H9 (cell line): ENCODE data around the gene ZFTA. TPM values are rescaled to one million over a fixed set of nuclear protein-coding genes. Genes with fewer than 3 reads are reported as not detected.

Experiments
- DNase-seq: peaks from one replicate; pipeline ENCODE4 v3.0.0-alpha.2; 2017
- H2AFZ ChIP-seq: one replicate; pipeline ENCODE4 v1.6.1; 2013; ENCODE audit warnings: mild to moderate bottlenecking, low read length, control low read depth, moderate library complexity
- H2AK5ac ChIP-seq: 2 replicates; pipeline ENCODE4 v1.6.1; 2013; ENCODE audit warnings: low read length, control low read depth, mixed read lengths; ENCODE audit not compliant: insufficient read length
- H2BK120ac ChIP-seq: one replicate; pipeline ENCODE4 v1.6.1; 2013; ENCODE audit warnings: low read depth, mild to moderate bottlenecking, low read length, control low read depth, inconsistent platforms; ENCODE audit not compliant: poor library complexity, severe bottlenecking
- H2BK12ac ChIP-seq: 2 replicates; pipeline ENCODE4 v1.6.1; 2013; ENCODE audit warnings: low read length, control low read depth, mixed read lengths, low read depth; ENCODE audit not compliant: insufficient read length
- H2BK15ac ChIP-seq: 2 replicates; pipeline ENCODE4 v1.6.1; 2013; ENCODE audit warnings: low read depth, low read length, control low read depth
- H2BK20ac ChIP-seq: one replicate; pipeline ENCODE4 v1.6.1; 2013; ENCODE audit warnings: low read depth, mild to moderate bottlenecking, low read length, control low read depth, inconsistent platforms; ENCODE audit not compliant: poor library complexity, severe bottlenecking
- H2BK5ac ChIP-seq: 2 replicates; pipeline ENCODE4 v1.6.1; 2013; ENCODE audit warnings: low read length, control low read depth, mixed read lengths; ENCODE audit not compliant: insufficient read length
- H3K14ac ChIP-seq: 2 replicates; pipeline ENCODE4 v1.6.1; 2013; ENCODE audit warnings: low read length, control low read depth; ENCODE audit not compliant: insufficient read depth
- H3K18ac ChIP-seq: 2 replicates; pipeline ENCODE4 v1.6.1; 2013; ENCODE audit warnings: low read depth, mild to moderate bottlenecking, mixed read lengths, low read length, control low read depth; ENCODE audit not compliant: insufficient read length
- H3K23ac ChIP-seq: 2 replicates; pipeline ENCODE4 v1.6.1; 2013; ENCODE audit warnings: low read length, control low read depth, mixed read lengths, low read depth; ENCODE audit not compliant: insufficient read length
- H3K23me2 ChIP-seq: 2 replicates; pipeline ENCODE4 v1.6.1; 2013; ENCODE audit warnings: low read depth, mild to moderate bottlenecking, mixed read lengths, low read length, control low read depth; ENCODE audit not compliant: insufficient read length, poor library complexity, severe bottlenecking
- H3K27ac ChIP-seq: 2 replicates; pipeline ENCODE4 v1.5.1; 2013; ENCODE audit warnings: low read length, control low read depth, mixed read lengths, low read depth; ENCODE audit not compliant: insufficient read length
- H3K27me3 ChIP-seq: 2 replicates; pipeline ENCODE4 v1.6.1; 2013; ENCODE audit warnings: low read length, control low read depth, inconsistent platforms; ENCODE audit not compliant: insufficient read depth
- H3K4ac ChIP-seq: 2 replicates; pipeline ENCODE4 v1.6.1; 2013; ENCODE audit warnings: low read depth, mild to moderate bottlenecking, control low read depth, inconsistent platforms, low read length, moderate library complexity
- H3K4me1 ChIP-seq: 2 replicates; pipeline ENCODE4 v1.6.1; 2013; ENCODE audit warnings: low read length, control low read depth, inconsistent platforms; ENCODE audit not compliant: insufficient read depth
- H3K4me2 ChIP-seq: 2 replicates; pipeline ENCODE4 v1.6.1; 2013; ENCODE audit warnings: low read length, control low read depth, mixed read lengths; ENCODE audit not compliant: insufficient read length, insufficient read depth
- H3K56ac ChIP-seq: 2 replicates; pipeline ENCODE4 v1.6.1; 2013; ENCODE audit warnings: low read depth, mild to moderate bottlenecking, mixed read lengths, low read length, control low read depth; ENCODE audit not compliant: insufficient read length
- H3K79me1 ChIP-seq: 2 replicates; pipeline ENCODE4 v1.6.1; 2013; ENCODE audit warnings: low read depth, mild to moderate bottlenecking, moderate library complexity, low read length, control low read depth, inconsistent platforms; ENCODE audit not compliant: insufficient read depth, poor library complexity, severe bottlenecking
- H3K79me2 ChIP-seq: 2 replicates; pipeline ENCODE4 v1.6.1; 2013; ENCODE audit warnings: low read length, control low read depth, inconsistent platforms; ENCODE audit not compliant: insufficient read depth
- H3K9ac ChIP-seq: 2 replicates; pipeline ENCODE4 v1.6.1; 2013; ENCODE audit warnings: low read length, control low read depth, mixed read lengths; ENCODE audit not compliant: insufficient read length; ENCODE audit errors: extremely low read depth
- H3K9me3 ChIP-seq: one replicate; pipeline ENCODE4 v1.6.1; 2013; ENCODE audit warnings: low read depth, low read length, inconsistent platforms; ENCODE audit not compliant: control insufficient read depth
- H3T11ph ChIP-seq: one replicate; pipeline ENCODE4 v1.6.1; 2013; ENCODE audit warnings: mild to moderate bottlenecking, low read length, control low read depth, inconsistent platforms
- H4K20me1 ChIP-seq: one replicate; pipeline ENCODE4 v1.6.1; 2013; ENCODE audit not compliant: control insufficient read depth, insufficient read length, insufficient read depth
- H4K5ac ChIP-seq: 2 replicates; pipeline ENCODE4 v1.6.1; 2013; ENCODE audit warnings: low read depth, mild to moderate bottlenecking, mixed read lengths, low read length, control low read depth; ENCODE audit not compliant: insufficient read length
- H4K8ac ChIP-seq: replicated peaks from 2 replicates; pipeline ENCODE4 v1.6.1; 2013; ENCODE audit warnings: low read length, control low read depth, mixed read lengths, low read depth; ENCODE audit not compliant: insufficient read length
- H4K91ac ChIP-seq: 2 replicates; pipeline ENCODE4 v1.6.1; 2013; ENCODE audit warnings: low read depth, mild to moderate bottlenecking, moderate library complexity, mixed read lengths, low read length, control low read depth; ENCODE audit not compliant: insufficient read length
- H3K27ac Mint-ChIP-seq, 3 experiments: 2 replicates in 2 of 3; 3 replicates in 1 of 3; pipeline ENCODE4 v1.8.0; 2020 to 2021; ENCODE audit warnings: mixed read lengths in 3 of 3, mild to moderate bottlenecking in 1 of 3, moderate library complexity in 1 of 3
- H3K27me3 Mint-ChIP-seq: 2 replicates; pipeline ENCODE4 v1.8.0; 2021; ENCODE audit warnings: low read depth, mild to moderate bottlenecking, moderate library complexity, mixed read lengths
- H3K36me3 Mint-ChIP-seq, 3 experiments: 2 replicates in 2 of 3; 3 replicates in 1 of 3; pipeline ENCODE4 v1.8.0; 2020 to 2021; ENCODE audit warnings: low read depth in 3 of 3, mixed read lengths in 3 of 3; ENCODE audit not compliant: insufficient read depth in 1 of 3
- H3K4me1 Mint-ChIP-seq, 2 experiments: 2 replicates each; pipeline ENCODE4 v1.8.0; 2020; ENCODE audit warnings: mixed read lengths in 2 of 2
- H3K4me3 Mint-ChIP-seq, 2 experiments: 2 replicates in 1 of 2; 3 replicates in 1 of 2; pipeline ENCODE4 v1.8.0; 2020 to 2021; ENCODE audit warnings: mild to moderate bottlenecking in 2 of 2, mixed read lengths in 2 of 2, moderate library complexity in 1 of 2
- H3K9me3 Mint-ChIP-seq, 2 experiments: 2 replicates in 1 of 2; 3 replicates in 1 of 2; pipeline ENCODE4 v1.8.0; 2020; ENCODE audit warnings: mild to moderate bottlenecking in 2 of 2, mixed read lengths in 2 of 2, moderate library complexity in 1 of 2
- WGBS: extraction: QIAGEN DNeasy Blood & Tissue Kit; methylation state at CpG from one replicate; pipeline ENCODE4 v1.1.7; 2013; ENCODE audit warnings: missing lambda C conversion rate, low lambda C conversion rate, mixed read lengths; ENCODE audit not compliant: insufficient read length; ENCODE audit errors: extremely low coverage; 5-methylcytosine and 5-hydroxymethylcytosine counted together
- total RNA-seq: library from RNA; stranded (reverse); gene quantifications from 2 replicates; pipeline ENCODE4 v1.2.1, GENCODE V29; 2021
- TF ChIP-seq, protein P1 (sequence below): fragments of 200-600 bp; sonication (generic); conservative IDR thresholded peaks from 3 replicates; pipeline ENCODE4 v1.8.0; 2021; ENCODE audit warnings: antibody characterized with exemption, mild to moderate bottlenecking

Gene ZFTA
- total RNA-seq, 1 experiment from 2014 or later, result 48.2 TPM

DNA sequence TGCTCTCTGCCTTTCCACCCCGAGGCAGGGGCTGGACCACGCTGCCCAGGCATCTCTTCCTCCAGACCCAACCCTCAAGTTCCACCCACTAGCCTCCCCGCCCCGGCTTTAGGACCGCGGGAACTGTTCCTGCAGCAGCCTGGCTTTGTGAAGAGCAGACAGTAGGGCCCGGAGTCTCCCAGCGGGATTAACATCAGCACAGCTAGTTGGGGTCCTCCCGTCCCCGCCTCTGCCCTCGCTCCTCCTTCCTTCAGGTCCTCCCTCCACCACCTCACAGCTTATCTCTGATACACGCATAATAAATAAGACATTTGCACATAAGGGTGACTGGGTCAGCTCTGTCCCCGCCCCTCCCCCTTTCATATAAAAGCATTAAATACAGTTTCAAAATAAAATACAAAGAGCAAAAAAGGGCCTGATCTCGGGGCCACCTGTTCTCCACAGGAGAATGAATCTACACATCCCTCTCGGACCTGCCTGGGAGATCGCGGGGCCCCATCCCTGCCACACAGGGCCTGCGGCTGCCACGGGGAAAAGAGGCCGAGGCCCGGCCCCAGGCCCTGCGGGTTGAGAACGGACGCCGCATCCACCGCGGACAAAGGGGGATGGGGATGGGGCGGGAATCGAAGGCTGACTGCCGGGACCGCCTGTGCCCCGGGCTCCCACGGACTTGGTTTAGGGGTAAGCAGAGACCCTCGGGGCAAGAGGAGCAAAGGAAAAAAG lies 6.5 kb downstream of the ZFTA start:
- Histone ChIP-seq H2BK5ac (no peak overlapping the region), H3K27ac (no peak overlapping the region), H3K9ac (peak overlapping the region; percentile 60), H3K79me2 (peaks cover 4% of the 10 kb centered on the region; the same call in 1 of the 2 replicates), H2BK12ac (no peak overlapping the region), H3K79me1 (peaks cover 2% of the 10 kb centered on the region), H2BK15ac (no peak overlapping the region), H3K4ac (no peak overlapping the region), H3K27me3 (no peaks in the 10 kb centered on the region), H2AFZ (no peak overlapping the region), H3T11ph (no peak overlapping the region), H3K56ac (no peak overlapping the region), H4K5ac (no peak overlapping the region), H2BK120ac (no peak overlapping the region), H4K20me1 (no peaks in the 10 kb centered on the region), H3K4me2 (peak overlapping the region; percentile 87), H4K8ac (no peak overlapping the region), H3K18ac (no peak overlapping the region), H3K9me3 (no peaks in the 10 kb centered on the region), H2BK20ac (no peak overlapping the region), H4K91ac (no peak overlapping the region), H3K4me1 (no peaks in the 10 kb centered on the region; the same call in 1 of the 2 replicates), H3K23me2 (peaks cover 19% of the 10 kb centered on the region), H2AK5ac (no peak overlapping the region), H3K23ac (no peak overlapping the region), H3K14ac (no peak overlapping the region)
- DNase-seq, result peak; percentile 88
- H3K36me3 Mint-ChIP-seq, result peaks cover 2 to 56% (median 26%) of the 10 kb centered on the region in 3 experiments
- no peaks in the 10 kb centered on the region; the same call in 1 of the 2 replicates for H3K27me3 Mint-ChIP-seq
- TF ChIP-seq, protein P1, sequence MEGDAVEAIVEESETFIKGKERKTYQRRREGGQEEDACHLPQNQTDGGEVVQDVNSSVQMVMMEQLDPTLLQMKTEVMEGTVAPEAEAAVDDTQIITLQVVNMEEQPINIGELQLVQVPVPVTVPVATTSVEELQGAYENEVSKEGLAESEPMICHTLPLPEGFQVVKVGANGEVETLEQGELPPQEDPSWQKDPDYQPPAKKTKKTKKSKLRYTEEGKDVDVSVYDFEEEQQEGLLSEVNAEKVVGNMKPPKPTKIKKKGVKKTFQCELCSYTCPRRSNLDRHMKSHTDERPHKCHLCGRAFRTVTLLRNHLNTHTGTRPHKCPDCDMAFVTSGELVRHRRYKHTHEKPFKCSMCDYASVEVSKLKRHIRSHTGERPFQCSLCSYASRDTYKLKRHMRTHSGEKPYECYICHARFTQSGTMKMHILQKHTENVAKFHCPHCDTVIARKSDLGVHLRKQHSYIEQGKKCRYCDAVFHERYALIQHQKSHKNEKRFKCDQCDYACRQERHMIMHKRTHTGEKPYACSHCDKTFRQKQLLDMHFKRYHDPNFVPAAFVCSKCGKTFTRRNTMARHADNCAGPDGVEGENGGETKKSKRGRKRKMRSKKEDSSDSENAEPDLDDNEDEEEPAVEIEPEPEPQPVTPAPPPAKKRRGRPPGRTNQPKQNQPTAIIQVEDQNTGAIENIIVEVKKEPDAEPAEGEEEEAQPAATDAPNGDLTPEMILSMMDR, result no peak
- peak overlapping the region; percentile 92 to 95 for H3K4me3 Mint-ChIP-seq
- H3K4me1 Mint-ChIP-seq, result peaks cover 41 to 49% of the 10 kb centered on the region in 2 experiments
- peak overlapping the region; percentile 87 to 97 (median 96) for H3K27ac Mint-ChIP-seq
- WGBS, result no CpG with 5 or more reads among the region's 34 CpGs
- 0 out of 5 replicates have a peak, but pooled peaks cover 0 to 2% of the 10 kb centered on the region in 2 experiments for H3K9me3 Mint-ChIP-seq
